Ovary (tissue), 9 donors: ENCODE data around the gene KIF22. TPM values are rescaled to one million over a fixed set of nuclear protein-coding genes. Genes with fewer than 3 reads are reported as not detected.
"Not testable (repeated sequence)": the region's sequence is repeated elsewhere in the genome, so short reads cannot be mapped to it uniquely, and the experiment has no call there.

Experiments
- DNase-seq, 5 donors: peaks; one replicate each; pipeline ENCODE4 v3.0.0-alpha.2; 2019 to 2020
- H3K27ac ChIP-seq, 2 donors: fragments of 200-600 bp; one replicate each; pipeline versions ENCODE4 v1.5.1 to v1.8.0; 2019 to 2022
- H3K27me3 ChIP-seq: fragments of 200-600 bp; one replicate; pipeline ENCODE4 v1.8.0; 2022
- H3K36me3 ChIP-seq: fragments of 200-600 bp; sonication (generic); one replicate; pipeline ENCODE4 v1.5.1; 2019
- H3K4me1 ChIP-seq: one replicate; pipeline ENCODE4 v1.8.1; 2013; ENCODE audit warnings: mild to moderate bottlenecking, moderate library complexity; ENCODE audit not compliant: insufficient read depth
- H3K4me3 ChIP-seq: fragments of 200-600 bp; sonication (generic); one replicate; pipeline ENCODE4 v1.5.1; 2017
- H3K9me3 ChIP-seq, 2 donors: fragments of 200-600 bp in 1 of 2; sonication (generic) in 1 of 2; one replicate each; pipeline versions ENCODE4 v1.5.1 to v1.8.1; 2013 to 2019; ENCODE audit warnings: mild to moderate bottlenecking in 1 of 2, moderate library complexity in 1 of 2
- EP300 ChIP-seq: sonication (generic); formaldehyde crosslinking; IDR thresholded peaks from one replicate; pipeline ENCODE4 v1.6.1; 2017; ENCODE audit warnings: antibody characterized with exemption
- POLR2A ChIP-seq: fragments of 450-650 bp; IDR thresholded peaks from one replicate; pipeline ENCODE4 v1.6.1; 2017; ENCODE audit warnings: antibody characterized with exemption, mild to moderate bottlenecking, moderate library complexity
- WGBS, 3 donors: extraction: QIAGEN DNeasy Blood & Tissue Kit in 1 of 3; methylation state at CpG; one replicate each; pipeline versions ENCODE4 v1.1.5 to v1.1.7; 2013 to 2017; 5-methylcytosine and 5-hydroxymethylcytosine counted together
- intact Hi-C, 4 donors: fragments of 100-400 bp; cut with DNase I; formaldehyde crosslinking; loops; one replicate each; pipeline versions ENCODE4 v1.11.0 to v1.15.1; 2022 to 2023
- polyA plus RNA-seq, 2 donors: library from polyadenylated mRNA; stranded (reverse); fragments of 200-250 nt in 1 of 2; fragments of 350-450 nt in 1 of 2; fragmentation: Illumina TruSeq in 1 of 2; extraction: RNeasy Lipid Tissue Mini Kit (QIAGEN cat#74804) in 1 of 2; gene quantifications; one replicate each; pipeline ENCODE4 v1.2.3, GENCODE V29; 2013 to 2014
- total RNA-seq, 7 donors: library from RNA; depleted of rRNA in 2 of 7; stranded (reverse); fragments of >200 nt in 2 of 7; fragmentation: NEBNext Ultra II Directional in 3 of 7; extraction: Animal tissue kit (Norgen Biotek cat#: 25700) in 3 of 7; gene quantifications; one replicate each; pipeline versions ENCODE4 v1.1.0 to v1.2.4, GENCODE V29; 2016 to 2023
- TF ChIP-seq, protein P1 (sequence below), 3 donors: fragments of 450-650 bp in 2 of 3; fragments of 200-600 bp in 1 of 3; IDR thresholded peaks; one replicate each; pipeline versions ENCODE4 v1.5.1 to v1.8.0; 2016 to 2022; ENCODE audit warnings: antibody characterized with exemption in 3 of 3, mild to moderate bottlenecking in 1 of 3
- donor health status: DM: no; HTN: no; CAD: no; lungs with moderate emphysema.
- donor health status: DM: no; HTN: no; CAD: no.
- donor health status: Bipolar disorder and iron deficiency.
- donor health status: DM: yes; HTN: yes; CAD: no.
- donor health status: DM: no; HTN: no; CAD: no.
- donor health status: DM: yes; HTN: yes; CAD: no.

Gene KIF22
- total and polyA plus RNA-seq, 9 donors = 14.4 to 31.0 (median 20.7) TPM

DNA sequence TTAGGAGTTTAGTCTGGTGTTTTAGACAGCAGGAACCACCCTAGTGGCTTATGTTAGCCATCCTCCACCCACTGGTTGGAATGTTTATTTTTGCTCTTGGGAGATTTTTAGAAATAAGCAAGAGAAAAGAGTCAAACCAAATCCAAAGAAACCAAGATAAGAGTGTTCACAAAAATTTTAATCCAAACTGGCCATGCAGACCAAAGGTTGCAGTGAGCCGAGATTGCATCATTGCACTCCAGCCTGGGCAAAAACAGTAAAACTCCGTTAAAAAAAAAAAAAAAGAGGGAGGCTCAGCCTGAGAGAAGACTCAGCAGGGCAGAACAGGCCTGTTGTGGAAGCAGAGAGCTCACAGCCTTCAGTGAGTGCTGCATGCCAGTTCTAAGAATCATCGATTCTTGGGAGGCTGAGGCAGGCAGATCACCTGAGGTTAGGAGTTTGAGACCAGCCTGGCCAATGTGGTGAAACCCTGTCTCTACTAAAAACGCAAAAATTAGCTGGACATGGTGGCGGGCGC is 32.5 kb upstream of the KIF22 start:
- Histone ChIP-seq H3K4me3 (no peak overlapping the region), H3K9me3 (no peaks in the 10 kb centered on the region), H3K36me3 (no peaks in the 10 kb centered on the region), H3K27me3 (no peaks in the 10 kb centered on the region), H3K27ac (peak overlapping the region in 1 of 2 donors; percentile 42), H3K4me1 (peaks cover 3% of the 10 kb centered on the region)
- WGBS, 3 donors = 48 to 50% (median 48%) methylated on average over 6 of the region's 6 CpGs
- intact Hi-C loops = no loop called here
- TF ChIP-seq, protein P1, sequence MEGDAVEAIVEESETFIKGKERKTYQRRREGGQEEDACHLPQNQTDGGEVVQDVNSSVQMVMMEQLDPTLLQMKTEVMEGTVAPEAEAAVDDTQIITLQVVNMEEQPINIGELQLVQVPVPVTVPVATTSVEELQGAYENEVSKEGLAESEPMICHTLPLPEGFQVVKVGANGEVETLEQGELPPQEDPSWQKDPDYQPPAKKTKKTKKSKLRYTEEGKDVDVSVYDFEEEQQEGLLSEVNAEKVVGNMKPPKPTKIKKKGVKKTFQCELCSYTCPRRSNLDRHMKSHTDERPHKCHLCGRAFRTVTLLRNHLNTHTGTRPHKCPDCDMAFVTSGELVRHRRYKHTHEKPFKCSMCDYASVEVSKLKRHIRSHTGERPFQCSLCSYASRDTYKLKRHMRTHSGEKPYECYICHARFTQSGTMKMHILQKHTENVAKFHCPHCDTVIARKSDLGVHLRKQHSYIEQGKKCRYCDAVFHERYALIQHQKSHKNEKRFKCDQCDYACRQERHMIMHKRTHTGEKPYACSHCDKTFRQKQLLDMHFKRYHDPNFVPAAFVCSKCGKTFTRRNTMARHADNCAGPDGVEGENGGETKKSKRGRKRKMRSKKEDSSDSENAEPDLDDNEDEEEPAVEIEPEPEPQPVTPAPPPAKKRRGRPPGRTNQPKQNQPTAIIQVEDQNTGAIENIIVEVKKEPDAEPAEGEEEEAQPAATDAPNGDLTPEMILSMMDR (IDR thresholded peaks at IDR 0.05) = no peak
- TF ChIP-seq EP300 = no peak
- TF ChIP-seq POLR2A = no peak
- DNase-seq = peak; percentile 34 to 57 (median 53)

DNA sequence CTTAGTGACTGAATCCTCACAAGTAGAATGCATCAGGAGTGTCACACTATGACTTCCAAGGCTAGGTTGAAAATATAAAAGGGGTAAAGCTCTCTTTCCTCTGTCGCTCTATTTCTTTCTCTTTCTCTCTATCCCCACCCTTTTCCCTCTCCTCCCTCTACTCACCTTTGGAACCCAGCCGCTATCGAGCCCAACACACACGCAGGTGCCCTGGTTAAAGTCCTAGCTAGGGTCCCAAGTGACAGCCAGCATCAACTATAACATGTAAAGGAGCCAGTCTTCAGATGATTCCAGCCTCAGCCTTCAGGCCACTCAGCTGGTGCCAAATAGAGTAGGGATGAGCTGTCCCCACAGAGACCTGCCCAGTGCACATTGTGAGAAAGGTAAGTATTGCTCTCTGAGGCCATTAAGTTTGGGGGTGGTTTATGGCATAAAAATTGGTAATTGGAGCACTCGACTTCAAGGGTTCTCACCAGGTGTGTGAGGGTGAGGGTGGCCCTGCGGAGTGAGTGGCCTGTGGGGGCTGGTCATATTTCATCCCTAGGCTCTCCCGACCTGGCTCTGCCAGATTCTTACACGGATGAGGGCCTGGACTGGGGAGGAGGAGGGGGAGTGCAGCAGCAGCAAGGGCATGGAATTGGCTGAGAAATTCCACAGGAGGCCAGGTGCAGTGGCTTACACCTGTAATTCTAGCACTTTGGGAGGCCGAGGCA is 29.8 kb upstream of the KIF22 start:
- Histone ChIP-seq H3K27ac (no peak overlapping the region), H3K36me3 (no peaks in the 10 kb centered on the region), H3K9me3 (no peaks in the 10 kb centered on the region), H3K27me3 (no peaks in the 10 kb centered on the region), H3K4me1 (peaks cover 3% of the 10 kb centered on the region), H3K4me3 (no peak overlapping the region)
- intact Hi-C loops = no loop called here
- DNase-seq = no peak
- TF ChIP-seq, protein P1 (IDR thresholded peaks at IDR 0.05) = no peak
- no peak for TF ChIP-seq POLR2A
- no peak for TF ChIP-seq EP300
- 72 to 77% (median 74%) methylated on average over 9 of the region's 9 CpGs for WGBS, 3 donors

DNA sequence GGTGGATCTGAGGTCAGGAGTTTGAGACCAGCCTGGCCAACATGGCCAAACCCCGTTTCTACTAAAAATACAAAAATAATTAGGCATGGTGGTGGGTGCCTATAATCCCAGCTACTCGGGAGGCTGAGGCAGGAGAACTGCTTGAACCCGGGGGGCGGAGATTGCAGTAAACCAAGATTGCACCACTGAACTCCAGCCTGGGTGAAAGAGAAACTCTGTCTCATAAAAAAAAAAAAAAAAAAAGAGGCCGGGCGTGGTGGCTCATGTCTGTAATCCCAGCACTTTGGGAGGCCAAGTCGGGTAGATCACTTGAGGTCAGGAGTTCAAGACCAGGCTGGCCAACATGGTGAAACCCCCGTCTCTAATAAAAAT is 29.3 kb upstream of the KIF22 start:
- 74 to 79% (median 78%) methylated on average over 8 of the region's 8 CpGs for WGBS, 3 donors

DNA sequence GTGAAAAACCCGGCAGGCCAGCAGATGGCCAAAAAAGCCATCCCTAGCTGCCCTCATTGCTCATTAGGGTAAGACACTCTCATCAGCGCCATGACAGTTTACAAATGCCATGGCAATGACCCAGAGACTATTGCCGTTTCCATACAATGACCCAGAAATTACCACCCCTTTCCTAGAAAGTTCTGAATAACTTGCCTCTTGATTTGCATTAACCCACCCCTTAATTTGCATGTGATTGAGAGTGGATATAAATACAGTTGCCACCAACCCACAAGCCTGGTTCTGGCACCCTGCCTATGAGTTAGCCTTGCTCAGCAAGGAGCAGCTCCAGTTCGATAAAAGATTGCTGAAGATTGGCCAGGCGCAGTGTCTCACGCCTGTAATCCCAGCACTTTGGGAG is 28.7 kb upstream of the KIF22 start:
- Histone ChIP-seq H3K4me1 (peaks cover 3% of the 10 kb centered on the region), H3K36me3 (no peaks in the 10 kb centered on the region), H3K27me3 (no peaks in the 10 kb centered on the region), H3K9me3 (no peaks in the 10 kb centered on the region), H3K27ac (no peak overlapping the region), H3K4me3 (no peak overlapping the region)
- no peak for DNase-seq
- TF ChIP-seq, protein P1 (IDR thresholded peaks at IDR 0.05) = no peak
- intact Hi-C loops = no loop called here
- WGBS, 3 donors = 75 to 82% (median 75%) methylated on average over 6 of the region's 6 CpGs

More for the DNA sequence above, 29.3 kb upstream of the KIF22 start:
- DNase-seq, H3K27ac ChIP-seq, H3K9me3 ChIP-seq, H3K36me3 ChIP-seq, H3K4me3 ChIP-seq, intact Hi-C loops, H3K4me1 ChIP-seq, H3K27me3 ChIP-seq: not testable (repeated sequence)

DNA sequence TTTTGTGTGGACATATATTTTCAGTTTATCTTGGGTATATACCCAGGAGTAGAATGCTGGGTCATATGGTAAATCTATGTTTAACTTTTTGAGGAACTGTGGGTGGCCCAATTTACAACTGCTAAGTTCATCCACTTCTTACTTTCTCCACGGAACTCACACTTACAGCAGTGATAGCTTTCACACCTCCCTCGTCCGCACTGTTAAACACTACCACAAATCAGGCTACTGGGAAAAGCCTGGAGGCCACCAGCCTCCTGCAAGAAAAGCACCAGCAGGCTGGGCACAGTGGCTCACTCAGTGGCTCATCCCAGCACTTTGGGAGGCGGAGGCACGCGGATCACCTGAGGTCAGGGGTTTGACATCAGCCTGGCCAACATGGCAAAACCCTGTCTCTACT is 27.2 kb upstream of the KIF22 start:
- no peak overlapping the region for H3K27ac ChIP-seq

More for the DNA sequence above, 27.2 kb upstream of the KIF22 start:
- 72 to 80% (median 75%) methylated on average over 6 of the region's 6 CpGs for whole genome bisulfite sequencing, 3 donors
- H3K9me3 ChIP-seq = no peaks in the 10 kb centered on the region
- peaks cover 2% of the 10 kb centered on the region for H3K4me1 ChIP-seq
- intact Hi-C loops = no loop called here
- no peak for DNase-seq
- no peaks in the 10 kb centered on the region for H3K27me3 ChIP-seq
- no peak overlapping the region for H3K4me3 ChIP-seq
- no peaks in the 10 kb centered on the region for H3K36me3 ChIP-seq
- TF ChIP-seq, protein P1 (IDR thresholded peaks at IDR 0.05) = no peak
- TF ChIP-seq EP300 = no peak
- no peak for TF ChIP-seq POLR2A
